MM.1S (cell line): ENCODE results near the gene CCND1.

Source experiments
- DNase-seq: peaks from one replicate; pipeline ENCODE4 v3.0.0-alpha.2; 2015
- H2AFZ ChIP-seq: fragments of 300-600 bp; sonication (generic); 2 replicates; pipeline ENCODE4 v1.6.0; 2016; ENCODE audit warnings: antibody characterized with exemption, low read length
- H3F3A ChIP-seq: fragments of 300-600 bp; sonication (generic); 2 replicates; pipeline ENCODE4 v1.6.1; 2016; ENCODE audit warnings: mild to moderate bottlenecking, antibody characterized with exemption, low read length, moderate library complexity, mixed read lengths; ENCODE audit not compliant: insufficient read depth
- H3K27ac ChIP-seq: fragments of 300-600 bp; sonication (generic); 2 replicates; pipeline ENCODE4 v1.5.1; 2016; ENCODE audit warnings: mild to moderate bottlenecking, low read length
- H3K27me3 ChIP-seq: fragments of 300-600 bp; sonication (generic); replicated peaks from 2 replicates; pipeline ENCODE4 v1.6.0; 2016; ENCODE audit warnings: low read length; ENCODE audit not compliant: insufficient read depth
- H3K36me3 ChIP-seq: fragments of 300-600 bp; sonication (generic); replicated peaks from 2 replicates; pipeline ENCODE4 v1.6.1; 2016; ENCODE audit warnings: mild to moderate bottlenecking, low read length, mixed read lengths; ENCODE audit not compliant: insufficient read depth
- H3K4me1 ChIP-seq: fragments of 300-600 bp; sonication (generic); 2 replicates; pipeline ENCODE4 v1.6.1; 2016; ENCODE audit warnings: low read length, mixed read lengths
- H3K4me2 ChIP-seq: fragments of 300-600 bp; sonication (generic); 2 replicates; pipeline ENCODE4 v1.6.0; 2016; ENCODE audit warnings: low read depth, low read length
- H3K4me3 ChIP-seq: fragments of 300-600 bp; sonication (generic); 2 replicates; pipeline ENCODE4 v1.5.1; 2016; ENCODE audit warnings: low read length, mixed read lengths
- H3K79me2 ChIP-seq: fragments of 300-600 bp; sonication (generic); 2 replicates; pipeline ENCODE4 v1.6.1; 2016; ENCODE audit warnings: mixed run types, low read length, mixed read lengths
- H3K9ac ChIP-seq: fragments of 300-600 bp; sonication (generic); 2 replicates; pipeline ENCODE4 v1.6.1; 2016; ENCODE audit warnings: low read length, mixed read lengths
- H3K9me2 ChIP-seq: fragments of 300-600 bp; sonication (generic); replicated peaks from 2 replicates; pipeline ENCODE4 v1.6.1; 2016; ENCODE audit warnings: mild to moderate bottlenecking, low read length, mixed read lengths; ENCODE audit not compliant: insufficient read depth
- H3K9me3 ChIP-seq: fragments of 300-600 bp; sonication (generic); replicated peaks from 2 replicates; pipeline ENCODE4 v1.6.1; 2016; ENCODE audit warnings: mild to moderate bottlenecking, low read length, mixed read lengths; ENCODE audit not compliant: insufficient read depth
- H4K20me1 ChIP-seq: fragments of 300-600 bp; sonication (generic); 2 replicates; pipeline ENCODE4 v1.6.1; 2016; ENCODE audit warnings: mild to moderate bottlenecking, low read length, moderate library complexity, mixed read lengths; ENCODE audit not compliant: insufficient read depth
- EZH2 ChIP-seq: fragments of 300-600 bp; sonication (generic); optimal IDR thresholded peaks from 2 replicates; pipeline ENCODE3; 2017; ENCODE audit warnings: low read depth, mild to moderate bottlenecking, antibody characterized with exemption, low read length, mixed read lengths
- EZH2phosphoT487 ChIP-seq: fragments of 300-600 bp; sonication (generic); IDR thresholded peaks from 2 replicates; pipeline ENCODE4 v1.6.1; 2018; ENCODE audit warnings: antibody characterized with exemption, low read length
- TF ChIP-seq, protein P1 (sequence below): fragments of 300-600 bp; sonication (generic); IDR thresholded peaks from 2 replicates; pipeline ENCODE4 v1.5.1; 2016; ENCODE audit warnings: antibody characterized with exemption, low read length, mixed read lengths

Gene CCND1

DNA sequence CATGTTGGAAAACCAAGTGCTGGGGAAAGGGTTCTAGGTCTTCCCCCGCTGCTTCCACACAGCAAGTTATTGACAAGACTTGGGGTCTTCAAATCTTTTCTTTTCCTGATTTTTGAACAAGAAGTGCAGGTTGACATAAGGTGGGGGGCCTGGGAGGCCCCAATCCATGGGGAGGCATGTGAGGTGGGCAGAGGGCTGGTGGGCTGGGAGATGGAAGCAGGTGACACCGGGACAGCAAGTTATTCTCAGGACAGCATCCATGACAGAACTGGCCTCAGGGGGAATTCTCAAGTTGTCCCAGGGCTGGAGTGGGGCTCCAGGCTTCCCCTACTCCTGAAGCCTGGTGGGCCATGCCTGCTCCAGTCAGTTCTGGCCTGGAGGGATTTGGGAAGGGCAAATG is 57.4 kb downstream of the CCND1 start:
- no peak overlapping the region for H3K27ac ChIP-seq
- DNase-seq = no peak
- H3K4me1 ChIP-seq = no peaks in the 10 kb centered on the region
- TF ChIP-seq EZH2phosphoT487 = no peak
- TF ChIP-seq EZH2 = no peak
- TF ChIP-seq, protein P1, sequence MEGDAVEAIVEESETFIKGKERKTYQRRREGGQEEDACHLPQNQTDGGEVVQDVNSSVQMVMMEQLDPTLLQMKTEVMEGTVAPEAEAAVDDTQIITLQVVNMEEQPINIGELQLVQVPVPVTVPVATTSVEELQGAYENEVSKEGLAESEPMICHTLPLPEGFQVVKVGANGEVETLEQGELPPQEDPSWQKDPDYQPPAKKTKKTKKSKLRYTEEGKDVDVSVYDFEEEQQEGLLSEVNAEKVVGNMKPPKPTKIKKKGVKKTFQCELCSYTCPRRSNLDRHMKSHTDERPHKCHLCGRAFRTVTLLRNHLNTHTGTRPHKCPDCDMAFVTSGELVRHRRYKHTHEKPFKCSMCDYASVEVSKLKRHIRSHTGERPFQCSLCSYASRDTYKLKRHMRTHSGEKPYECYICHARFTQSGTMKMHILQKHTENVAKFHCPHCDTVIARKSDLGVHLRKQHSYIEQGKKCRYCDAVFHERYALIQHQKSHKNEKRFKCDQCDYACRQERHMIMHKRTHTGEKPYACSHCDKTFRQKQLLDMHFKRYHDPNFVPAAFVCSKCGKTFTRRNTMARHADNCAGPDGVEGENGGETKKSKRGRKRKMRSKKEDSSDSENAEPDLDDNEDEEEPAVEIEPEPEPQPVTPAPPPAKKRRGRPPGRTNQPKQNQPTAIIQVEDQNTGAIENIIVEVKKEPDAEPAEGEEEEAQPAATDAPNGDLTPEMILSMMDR = no peak
- no peak overlapping the region for H2AFZ ChIP-seq
- no peaks in the 10 kb centered on the region for H3K9me3 ChIP-seq
- no peak overlapping the region for H3K4me3 ChIP-seq
- H4K20me1 ChIP-seq = no peaks in the 10 kb centered on the region
- H3K79me2 ChIP-seq = no peaks in the 10 kb centered on the region
- H3K36me3 ChIP-seq = no peaks in the 10 kb centered on the region
- no peak overlapping the region for H3K9ac ChIP-seq
- H3F3A ChIP-seq = no peaks in the 10 kb centered on the region
- peaks cover 93% of the 10 kb centered on the region for H3K27me3 ChIP-seq
- no peaks in the 10 kb centered on the region for H3K9me2 ChIP-seq
- no peak overlapping the region for H3K4me2 ChIP-seq

DNA sequence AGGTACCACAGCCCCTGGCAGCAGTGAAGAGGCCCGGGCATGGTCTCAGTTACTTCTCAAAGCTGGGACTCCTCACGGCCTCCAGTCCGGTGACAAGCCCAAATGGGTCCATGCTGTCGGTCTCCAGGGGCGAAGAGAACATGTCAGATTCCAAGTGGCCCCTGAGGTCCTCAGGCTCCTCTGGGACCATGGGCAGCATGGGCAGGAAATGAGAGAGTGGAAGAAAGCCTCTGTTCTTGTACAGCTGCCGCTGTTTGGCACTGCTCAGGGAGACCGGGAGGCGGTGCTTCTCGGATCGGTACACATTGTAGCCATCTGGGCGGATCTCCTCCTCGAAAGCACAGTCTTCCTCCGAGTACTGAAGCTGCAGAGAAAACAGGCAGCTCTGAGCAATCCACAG is 58.3 kb downstream of the CCND1 start:
- Histone ChIP-seq H3K4me1 (no peaks in the 10 kb centered on the region), H3K27ac (no peak overlapping the region), H3K36me3 (no peaks in the 10 kb centered on the region), H3F3A (no peaks in the 10 kb centered on the region), H3K9ac (no peak overlapping the region), H3K4me2 (no peak overlapping the region), H3K9me2 (no peaks in the 10 kb centered on the region), H3K79me2 (no peaks in the 10 kb centered on the region), H3K27me3 (peaks cover 92% of the 10 kb centered on the region), H3K9me3 (no peaks in the 10 kb centered on the region), H3K4me3 (no peak overlapping the region), H2AFZ (no peak overlapping the region), H4K20me1 (no peaks in the 10 kb centered on the region)
- no peak for DNase-seq
- TF ChIP-seq EZH2phosphoT487 = no peak
- TF ChIP-seq, protein P1 = no peak
- no peak for TF ChIP-seq EZH2

DNA sequence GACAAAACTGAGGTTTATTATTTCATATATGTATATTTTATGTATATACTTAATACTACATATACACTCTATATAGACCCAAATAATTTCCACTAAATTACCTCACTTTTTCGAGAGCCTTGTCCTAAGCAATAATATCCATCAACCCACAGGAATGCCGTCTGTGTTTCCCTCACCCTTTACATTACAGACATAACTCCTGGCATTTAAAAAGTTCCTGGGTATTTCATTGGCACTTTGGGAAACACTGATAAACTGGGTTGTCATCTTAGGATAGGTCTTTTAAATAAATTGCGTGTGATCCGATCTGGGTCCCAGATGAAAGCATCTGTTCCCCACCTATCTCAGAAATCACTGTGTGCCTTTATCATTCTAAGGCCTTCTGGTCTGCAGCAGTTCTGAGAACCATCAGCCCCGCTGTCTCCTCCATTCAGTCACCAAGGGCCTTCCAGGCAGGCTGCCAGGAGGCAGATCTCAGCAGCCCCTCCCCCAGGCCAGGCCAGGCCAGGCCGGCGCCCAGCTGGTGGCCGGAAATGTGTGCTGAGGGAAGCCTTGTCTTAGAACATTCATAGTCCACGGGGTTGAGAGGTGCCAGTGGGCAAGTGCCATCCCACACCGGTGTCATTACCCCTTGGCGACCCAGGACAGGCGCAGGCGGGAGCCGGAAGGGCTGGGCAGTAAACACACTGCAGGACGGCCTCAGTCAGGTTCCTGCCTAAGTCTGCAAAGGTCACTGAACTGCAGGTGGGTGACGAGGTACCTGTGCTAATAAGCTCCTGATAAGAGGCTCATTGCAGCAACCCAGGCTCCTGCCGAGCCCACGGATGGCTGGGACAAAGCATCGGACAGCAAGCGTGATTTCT is 59.6 kb downstream of the CCND1 start:
- DNase-seq = no peak
- Histone ChIP-seq H3K27me3 (peaks cover 92% of the 10 kb centered on the region), H3K4me1 (no peaks in the 10 kb centered on the region), H3K9ac (no peak overlapping the region), H3K4me2 (no peak overlapping the region), H3F3A (no peaks in the 10 kb centered on the region), H2AFZ (no peak overlapping the region), H3K9me2 (no peaks in the 10 kb centered on the region), H4K20me1 (no peaks in the 10 kb centered on the region), H3K27ac (no peak overlapping the region), H3K4me3 (no peak overlapping the region), H3K79me2 (no peaks in the 10 kb centered on the region), H3K36me3 (no peaks in the 10 kb centered on the region), H3K9me3 (no peaks in the 10 kb centered on the region)
- TF ChIP-seq EZH2phosphoT487 (no peak), EZH2 (no peak)
- TF ChIP-seq, protein P1 = no peak
